ENCODE results near the gene ATXN7L2.

The ATXN7L2 gene

DNA sequence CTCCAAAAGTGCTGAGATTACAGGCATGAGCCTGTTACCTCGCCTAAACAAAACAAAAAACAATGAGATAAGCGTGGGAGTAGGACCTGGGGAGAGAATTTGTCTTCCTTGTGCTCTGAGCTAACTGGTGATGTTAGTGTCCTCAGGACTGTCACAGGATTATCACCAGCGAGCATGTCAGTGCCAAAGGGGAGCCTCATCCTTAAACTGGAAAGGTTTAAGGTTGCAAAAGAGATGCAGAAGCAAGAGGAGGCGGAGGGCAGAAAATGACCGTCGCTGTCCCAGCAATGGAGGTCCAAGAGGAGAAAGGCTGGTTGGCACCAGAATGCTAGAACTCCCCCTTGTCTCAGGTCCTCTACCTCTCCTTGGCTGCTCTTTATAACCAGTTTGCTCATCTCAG, 13.5 kb upstream of the ATXN7L2 start:
- TF ChIP-seq, protein P1, sequence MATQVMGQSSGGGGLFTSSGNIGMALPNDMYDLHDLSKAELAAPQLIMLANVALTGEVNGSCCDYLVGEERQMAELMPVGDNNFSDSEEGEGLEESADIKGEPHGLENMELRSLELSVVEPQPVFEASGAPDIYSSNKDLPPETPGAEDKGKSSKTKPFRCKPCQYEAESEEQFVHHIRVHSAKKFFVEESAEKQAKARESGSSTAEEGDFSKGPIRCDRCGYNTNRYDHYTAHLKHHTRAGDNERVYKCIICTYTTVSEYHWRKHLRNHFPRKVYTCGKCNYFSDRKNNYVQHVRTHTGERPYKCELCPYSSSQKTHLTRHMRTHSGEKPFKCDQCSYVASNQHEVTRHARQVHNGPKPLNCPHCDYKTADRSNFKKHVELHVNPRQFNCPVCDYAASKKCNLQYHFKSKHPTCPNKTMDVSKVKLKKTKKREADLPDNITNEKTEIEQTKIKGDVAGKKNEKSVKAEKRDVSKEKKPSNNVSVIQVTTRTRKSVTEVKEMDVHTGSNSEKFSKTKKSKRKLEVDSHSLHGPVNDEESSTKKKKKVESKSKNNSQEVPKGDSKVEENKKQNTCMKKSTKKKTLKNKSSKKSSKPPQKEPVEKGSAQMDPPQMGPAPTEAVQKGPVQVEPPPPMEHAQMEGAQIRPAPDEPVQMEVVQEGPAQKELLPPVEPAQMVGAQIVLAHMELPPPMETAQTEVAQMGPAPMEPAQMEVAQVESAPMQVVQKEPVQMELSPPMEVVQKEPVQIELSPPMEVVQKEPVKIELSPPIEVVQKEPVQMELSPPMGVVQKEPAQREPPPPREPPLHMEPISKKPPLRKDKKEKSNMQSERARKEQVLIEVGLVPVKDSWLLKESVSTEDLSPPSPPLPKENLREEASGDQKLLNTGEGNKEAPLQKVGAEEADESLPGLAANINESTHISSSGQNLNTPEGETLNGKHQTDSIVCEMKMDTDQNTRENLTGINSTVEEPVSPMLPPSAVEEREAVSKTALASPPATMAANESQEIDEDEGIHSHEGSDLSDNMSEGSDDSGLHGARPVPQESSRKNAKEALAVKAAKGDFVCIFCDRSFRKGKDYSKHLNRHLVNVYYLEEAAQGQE (IDR thresholded peaks at IDR 0.05; ENCODE audit: insufficient read depth in 1 of 2, low read depth in 2 of 2, low read length in 2 of 2): no peak
- TF ChIP-seq TAF1 (IDR thresholded peaks at IDR 0.05; ENCODE audit: borderline replicate concordance, insufficient read depth, low read length) (no peak), FOXP2 (optimal IDR thresholded peaks at IDR 0.05; ENCODE audit: borderline replicate concordance, extremely low read depth, extremely low read length, insufficient read depth) (no peak), SIN3A (IDR thresholded peaks at IDR 0.05; ENCODE audit: borderline replicate concordance, insufficient read depth, low read length) (no peak), POLR2AphosphoS5 (IDR thresholded peaks at IDR 0.05; ENCODE audit: low read depth, low read length) (no peak)

DNA sequence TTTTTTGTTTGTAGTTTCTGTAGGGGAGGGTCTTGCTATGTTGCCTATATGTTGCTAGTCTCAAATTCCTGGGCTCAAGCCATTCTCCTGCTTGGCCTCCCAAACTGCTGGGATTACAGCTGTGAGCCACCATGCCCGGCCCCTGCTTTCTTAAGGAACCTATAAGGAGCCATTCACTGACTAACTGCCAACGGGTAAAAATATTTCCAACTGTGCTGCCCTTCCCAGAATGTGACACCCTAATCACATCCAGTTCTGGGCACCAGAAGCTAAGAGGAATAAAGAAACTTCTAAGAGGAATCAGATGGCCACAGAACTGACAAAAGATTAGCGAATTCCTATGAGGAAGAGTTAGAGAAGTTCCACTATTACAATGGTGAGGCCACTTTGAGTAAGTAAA, 10.9 kb upstream of the ATXN7L2 start:
- TF ChIP-seq, protein P1 (IDR thresholded peaks at IDR 0.05; ENCODE audit: insufficient read depth in 1 of 2, low read depth in 2 of 2, low read length in 2 of 2): no peak
- TF ChIP-seq SIN3A (IDR thresholded peaks at IDR 0.05; ENCODE audit: borderline replicate concordance, insufficient read depth, low read length): no peak
- TF ChIP-seq FOXP2 (optimal IDR thresholded peaks at IDR 0.05; ENCODE audit: borderline replicate concordance, extremely low read depth, extremely low read length, insufficient read depth): no peak
- no peak for TF ChIP-seq TAF1 (IDR thresholded peaks at IDR 0.05; ENCODE audit: borderline replicate concordance, insufficient read depth, low read length)
- TF ChIP-seq POLR2AphosphoS5 (IDR thresholded peaks at IDR 0.05; ENCODE audit: low read depth, low read length): no peak

DNA sequence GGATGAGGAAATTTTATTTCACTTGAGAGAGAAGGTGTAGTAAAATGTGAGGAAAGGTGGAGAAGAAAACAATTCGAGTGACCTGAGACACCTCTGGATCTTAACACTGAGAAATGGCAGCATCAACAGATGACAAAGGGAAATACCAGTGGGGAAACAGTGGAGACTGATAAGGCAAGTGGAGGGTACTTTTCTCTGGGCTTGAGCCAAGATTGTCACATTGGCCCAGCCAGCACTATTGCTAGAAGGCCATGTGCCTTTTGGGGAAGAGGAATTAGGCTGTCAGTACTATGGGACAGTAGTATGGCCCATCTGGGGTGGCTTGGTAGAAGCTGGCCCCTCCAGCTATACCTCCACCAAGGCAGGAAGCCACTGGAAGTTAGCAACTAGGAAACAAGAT, 9.0 kb upstream of the ATXN7L2 start:
- TF ChIP-seq, protein P1 (IDR thresholded peaks at IDR 0.05; ENCODE audit: insufficient read depth in 1 of 2, low read depth in 2 of 2, low read length in 2 of 2): no peak

DNA sequence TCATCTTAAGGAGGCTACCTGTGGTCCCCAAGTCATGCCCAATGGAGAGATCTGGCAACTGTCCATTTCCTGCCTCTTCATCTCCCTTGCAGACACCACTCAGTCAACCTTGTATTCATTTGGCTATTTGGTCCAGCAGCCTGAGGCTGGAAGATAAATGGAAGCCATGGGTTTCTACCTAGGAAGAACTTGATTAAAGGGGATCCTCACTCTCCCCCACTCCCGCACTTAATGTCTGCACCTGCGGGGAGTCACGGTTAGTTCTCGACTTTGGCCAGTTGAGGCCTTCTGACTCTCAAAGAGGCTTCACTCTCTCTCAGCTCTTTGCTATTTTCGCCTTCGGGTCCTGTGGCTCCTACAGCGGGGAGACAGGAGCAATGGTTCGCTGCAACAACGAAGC, 8.4 kb upstream of the ATXN7L2 start:
- TF ChIP-seq, protein P1 (IDR thresholded peaks at IDR 0.05; ENCODE audit: insufficient read depth in 1 of 2, low read depth in 2 of 2, low read length in 2 of 2): no peak
- TF ChIP-seq POLR2AphosphoS5 (IDR thresholded peaks at IDR 0.05; ENCODE audit: low read depth, low read length) (no peak), TAF1 (IDR thresholded peaks at IDR 0.05; ENCODE audit: borderline replicate concordance, insufficient read depth, low read length) (no peak), SIN3A (IDR thresholded peaks at IDR 0.05; ENCODE audit: borderline replicate concordance, insufficient read depth, low read length) (no peak)

- TF ChIP-seq SIN3A (IDR thresholded peaks at IDR 0.05; ENCODE audit: borderline replicate concordance, insufficient read depth, low read length) (no peak), POLR2AphosphoS5 (IDR thresholded peaks at IDR 0.05; ENCODE audit: low read depth, low read length) (no peak), TAF1 (IDR thresholded peaks at IDR 0.05; ENCODE audit: borderline replicate concordance, insufficient read depth, low read length) (no peak), FOXP2 (optimal IDR thresholded peaks at IDR 0.05; ENCODE audit: borderline replicate concordance, extremely low read depth, extremely low read length, insufficient read depth) (no peak)
- TF ChIP-seq, protein P1 (IDR thresholded peaks at IDR 0.05; ENCODE audit: insufficient read depth in 1 of 2, low read depth in 2 of 2, low read length in 2 of 2): no peak
These were observed 6.9 kb upstream of the ATXN7L2 start for GRCh38 chr1:109476825-109477224.
